Stimulated activated effector memory CD8-positive, alpha-beta T cell treated with anti-CD3 and anti-CD28 coated beads, Interleukin-12 subunit alpha, Interleukin-12 subunit beta, amount 100 ng/mL, for 72 hours (primary cell): ENCODE measurements around the gene COL2A1.

Experiments
- ATAC-seq: fragments of 150-1000 bp; cut with Tn5 transposase; 2 replicates; pipeline ENCODE4 v1.10.0; 2021
- DNase-seq, 2 donors: peaks; one replicate each; pipeline ENCODE4 v3.0.0; 2021 to 2022; ENCODE audit warnings: low spot score in 2 of 2
- H3K27ac Mint-ChIP-seq: one replicate; pipeline ENCODE4 v1.8.0; 2022; ENCODE audit warnings: mild to moderate bottlenecking, mixed read lengths
- H3K36me3 Mint-ChIP-seq: one replicate; pipeline ENCODE4 v1.8.0; 2022; ENCODE audit warnings: mild to moderate bottlenecking, mixed read lengths
- H3K4me1 Mint-ChIP-seq: one replicate; pipeline ENCODE4 v1.8.0; 2022; ENCODE audit warnings: mixed read lengths
- H3K4me3 Mint-ChIP-seq: one replicate; pipeline ENCODE4 v1.8.0; 2022; ENCODE audit warnings: mild to moderate bottlenecking, mixed read lengths
- H3K9me3 Mint-ChIP-seq: one replicate; pipeline ENCODE4 v1.8.0; 2022; ENCODE audit warnings: mixed read lengths

The COL2A1 gene

GRCh38 chr12:47981496-47982260 is 22.6 kb downstream of the COL2A1 start:
- DNase-seq (no peak), ATAC-seq (no peak)
- Mint-ChIP-seq H3K36me3 (no peaks in the 10 kb centered on the region), H3K4me3 (no peak overlapping the region), H3K27ac (no peak overlapping the region), H3K9me3 (no peaks in the 10 kb centered on the region), H3K4me1 (peaks cover 6% of the 10 kb centered on the region)

- no peaks in the 10 kb centered on the region for H3K36me3 Mint-ChIP-seq
- ATAC-seq (no peak), DNase-seq (no peak)
- peaks cover 6% of the 10 kb centered on the region for H3K4me1 Mint-ChIP-seq
- no peaks in the 10 kb centered on the region for H3K9me3 Mint-ChIP-seq
- H3K27ac Mint-ChIP-seq: no peak overlapping the region
- H3K4me3 Mint-ChIP-seq: no peak overlapping the region
Measured at GRCh38 chr12:47980779-47981495, 23.3 kb downstream of the COL2A1 start.

GRCh38 chr12:47980197-47980596 is 24.1 kb downstream of the COL2A1 start:
- H3K4me1 Mint-ChIP-seq: peaks cover 6% of the 10 kb centered on the region
- no peaks in the 10 kb centered on the region for H3K9me3 Mint-ChIP-seq
- no peak for DNase-seq
- no peak for ATAC-seq
- H3K4me3 Mint-ChIP-seq: no peak overlapping the region
- no peaks in the 10 kb centered on the region for H3K36me3 Mint-ChIP-seq
- H3K27ac Mint-ChIP-seq: no peak overlapping the region

- H3K4me1 Mint-ChIP-seq: peaks cover 6% of the 10 kb centered on the region
- H3K9me3 Mint-ChIP-seq: no peaks in the 10 kb centered on the region
- H3K27ac Mint-ChIP-seq: no peak overlapping the region
- no peak for ATAC-seq
- H3K4me3 Mint-ChIP-seq: no peak overlapping the region
- no peak for DNase-seq
- no peaks in the 10 kb centered on the region for H3K36me3 Mint-ChIP-seq
Measured at GRCh38 chr12:47979686-47980085, 24.6 kb downstream of the COL2A1 start.

GRCh38 chr12:47979166-47979565 is 25.1 kb downstream of the COL2A1 start:
- no peak for ATAC-seq
- H3K27ac Mint-ChIP-seq: no peak overlapping the region
- no peak overlapping the region for H3K4me3 Mint-ChIP-seq
- no peak for DNase-seq
- H3K36me3 Mint-ChIP-seq: no peaks in the 10 kb centered on the region
- peaks cover 6% of the 10 kb centered on the region for H3K4me1 Mint-ChIP-seq
- no peaks in the 10 kb centered on the region for H3K9me3 Mint-ChIP-seq

GRCh38 chr12:47978598-47978873 is 25.7 kb downstream of the COL2A1 start:
- ATAC-seq (no peak), DNase-seq (no peak)
- H3K36me3 Mint-ChIP-seq: no peaks in the 10 kb centered on the region
- H3K9me3 Mint-ChIP-seq: no peaks in the 10 kb centered on the region
- no peak overlapping the region for H3K4me3 Mint-ChIP-seq
- peaks cover 6% of the 10 kb centered on the region for H3K4me1 Mint-ChIP-seq
- no peak overlapping the region for H3K27ac Mint-ChIP-seq

- H3K9me3 Mint-ChIP-seq: no peaks in the 10 kb centered on the region
- no peak for DNase-seq
- H3K4me3 Mint-ChIP-seq: no peak overlapping the region
- no peaks in the 10 kb centered on the region for H3K36me3 Mint-ChIP-seq
- H3K27ac Mint-ChIP-seq: no peak overlapping the region
- no peak for ATAC-seq
- H3K4me1 Mint-ChIP-seq: peaks cover 6% of the 10 kb centered on the region
Measured at GRCh38 chr12:47977772-47978597, 26.3 kb downstream of the COL2A1 start.

GRCh38 chr12:47977046-47977771 is 27.1 kb downstream of the COL2A1 start:
- DNase-seq (no peak), ATAC-seq (no peak)
- Mint-ChIP-seq H3K4me1 (peaks cover 6% of the 10 kb centered on the region), H3K9me3 (no peaks in the 10 kb centered on the region), H3K36me3 (no peaks in the 10 kb centered on the region), H3K4me3 (no peak overlapping the region), H3K27ac (no peak overlapping the region)

- ATAC-seq (no peak), DNase-seq (no peak)
- Mint-ChIP-seq H3K27ac (no peak overlapping the region), H3K9me3 (no peaks in the 10 kb centered on the region), H3K36me3 (no peaks in the 10 kb centered on the region), H3K4me3 (no peak overlapping the region), H3K4me1 (peaks cover 6% of the 10 kb centered on the region)
Measured at GRCh38 chr12:47975816-47976215, 28.5 kb downstream of the COL2A1 start.

GRCh38 chr12:47975036-47975620 is 29.1 kb downstream of the COL2A1 start:
- Mint-ChIP-seq H3K9me3 (no peaks in the 10 kb centered on the region), H3K4me3 (no peak overlapping the region), H3K4me1 (peaks cover 6% of the 10 kb centered on the region), H3K36me3 (no peaks in the 10 kb centered on the region), H3K27ac (no peak overlapping the region)
- DNase-seq (no peak), ATAC-seq (no peak)

GRCh38 chr12:47973870-47974269 is 30.4 kb downstream of the COL2A1 start:
- Mint-ChIP-seq H3K4me1 (peaks cover 2% of the 10 kb centered on the region), H3K4me3 (no peak overlapping the region), H3K27ac (no peak overlapping the region), H3K9me3 (no peaks in the 10 kb centered on the region), H3K36me3 (peaks cover 6% of the 10 kb centered on the region)
- no peak for ATAC-seq
- DNase-seq: no peak

- no peaks in the 10 kb centered on the region for H3K9me3 Mint-ChIP-seq
- DNase-seq (no peak), ATAC-seq (no peak)
- no peak overlapping the region for H3K4me3 Mint-ChIP-seq
- H3K27ac Mint-ChIP-seq: no peak overlapping the region
- H3K4me1 Mint-ChIP-seq: no peaks in the 10 kb centered on the region
- H3K36me3 Mint-ChIP-seq: peaks cover 15% of the 10 kb centered on the region
Measured at GRCh38 chr12:47972895-47973294, 31.4 kb downstream of the COL2A1 start.

GRCh38 chr12:47970843-47971242 is 33.4 kb downstream of the COL2A1 start:
- H3K4me3 Mint-ChIP-seq: no peak overlapping the region
- H3K27ac Mint-ChIP-seq: no peak overlapping the region
- peaks cover 36% of the 10 kb centered on the region for H3K36me3 Mint-ChIP-seq
- ATAC-seq (no peak), DNase-seq (no peak)
- H3K4me1 Mint-ChIP-seq: peaks cover 16% of the 10 kb centered on the region
- H3K9me3 Mint-ChIP-seq: no peaks in the 10 kb centered on the region

- no peak for ATAC-seq
- Mint-ChIP-seq H3K36me3 (peaks cover 46% of the 10 kb centered on the region), H3K4me3 (no peak overlapping the region), H3K27ac (no peak overlapping the region), H3K4me1 (peaks cover 25% of the 10 kb centered on the region), H3K9me3 (no peaks in the 10 kb centered on the region)
- no peak for DNase-seq
Measured at GRCh38 chr12:47969845-47970244, 34.4 kb downstream of the COL2A1 start.
